ENCODE data around the gene ECI1.

The ECI1 gene

GRCh38 chr16:2196162-2196980 lies 55.0 kb downstream of the ECI1 start, which contains the start of gene CASKIN1:
TSS of gene CASKIN1 (minus strand) at chr16:2196605. CDS start at chr16:2196432, 173 bp downstream.
- no peak for DNase-seq (ENCODE audit: low read depth in 2 of 2)

GRCh38 chr16:2195322-2196161 lies 55.8 kb downstream of the ECI1 start:
- no peak for DNase-seq (ENCODE audit: low read depth in 2 of 2)

- peak; percentile 10 to 19 for DNase-seq (ENCODE audit: low read depth in 2 of 2)
These were observed 56.5 kb downstream of the ECI1 start for GRCh38 chr16:2194852-2195321.

GRCh38 chr16:2194166-2194834 lies 57.1 kb downstream of the ECI1 start:
- DNase-seq (ENCODE audit: low read depth in 2 of 2): no peak

GRCh38 chr16:2191446-2191706 lies 60.0 kb downstream of the ECI1 start:
- no peak for DNase-seq (ENCODE audit: low read depth in 2 of 2)

GRCh38 chr16:2190659-2191445 lies 60.5 kb downstream of the ECI1 start:
- no peak for DNase-seq (ENCODE audit: low read depth in 2 of 2)

- no peak for DNase-seq (ENCODE audit: low read depth in 2 of 2)
These were observed 61.3 kb downstream of the ECI1 start for GRCh38 chr16:2190002-2190658.

Measured in stimulated activated CD8-positive, alpha-beta memory T cell treated with anti-CD3 and anti-CD28 coated beads, Interleukin-7, amount 100 ng/mL, for 1 hour (primary cell).